ENCODE measurements around the gene ERGIC3.
"Not testable (repeated sequence)": the region's sequence is repeated elsewhere in the genome, so short reads cannot be mapped to it uniquely, and the experiment has no call there.

ERGIC3 gene

DNA sequence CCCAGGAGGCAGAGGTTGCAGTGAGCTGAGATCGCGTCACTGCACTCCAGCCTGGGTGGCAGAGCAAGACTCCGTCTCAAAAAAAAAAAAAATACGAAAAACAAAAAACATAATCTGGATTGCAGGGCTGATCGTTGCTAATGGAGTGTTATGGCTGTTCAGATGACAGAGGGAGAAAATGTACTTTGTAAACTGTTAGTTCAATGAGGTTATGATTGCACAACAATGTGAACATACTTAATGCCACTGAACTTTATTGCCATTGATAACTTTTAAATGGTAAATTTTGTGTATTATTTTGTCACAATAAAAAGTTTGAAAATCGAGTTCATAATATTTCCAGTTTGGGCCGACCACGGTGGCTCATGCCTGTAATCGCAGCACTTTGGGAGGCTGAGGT, 22.9 kb upstream of the ERGIC3 start:
- DNase-seq: no peak

DNA sequence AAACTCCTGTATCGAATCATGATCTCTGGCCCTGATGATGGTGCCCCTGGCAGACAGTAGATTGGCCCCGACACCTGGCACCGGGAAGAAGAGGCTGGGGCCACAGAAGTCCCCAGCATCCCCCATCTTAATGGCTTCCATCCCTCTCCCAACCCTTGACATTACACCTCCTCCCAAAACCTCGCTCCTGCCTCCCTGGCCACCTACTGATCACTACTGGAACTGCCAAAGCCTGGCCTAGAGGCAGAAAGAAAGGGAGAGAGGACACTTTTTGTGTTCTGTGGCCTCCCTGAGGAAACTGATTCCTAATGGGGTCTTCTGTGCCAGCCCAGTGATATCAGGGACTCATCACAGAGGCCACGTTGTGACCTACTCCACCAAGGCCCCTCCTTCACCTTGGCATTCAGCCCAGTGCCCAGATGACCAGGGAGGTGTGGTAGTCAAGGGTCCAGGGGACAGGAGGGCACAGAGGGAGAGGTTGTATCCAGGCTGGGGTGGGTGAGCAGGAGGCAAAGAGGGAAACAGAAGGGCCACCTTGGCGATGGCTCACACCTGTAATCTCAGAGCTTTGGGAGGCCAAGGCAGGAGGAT, 18.5 kb upstream of the ERGIC3 start:
- DNase-seq: no peak

DNA sequence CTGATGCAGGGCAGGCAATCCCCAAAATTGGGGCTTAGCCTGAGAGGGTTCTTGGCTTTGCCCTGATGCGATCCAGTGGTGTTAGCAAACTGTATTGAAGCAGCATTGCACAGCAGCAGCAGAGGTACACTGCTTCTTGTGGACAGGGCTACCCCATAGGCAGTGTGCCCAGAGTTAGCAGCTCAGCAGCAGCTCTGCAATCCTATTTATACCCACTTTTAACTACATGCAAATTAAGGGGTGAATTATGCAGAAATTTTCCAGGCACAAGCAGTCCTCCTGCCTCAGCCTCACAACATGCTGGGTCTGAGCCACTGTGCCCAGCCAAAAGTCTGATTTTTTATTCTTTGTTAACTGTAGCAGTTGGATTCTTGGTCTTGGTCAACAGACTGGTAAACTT, 16.2 kb upstream of the ERGIC3 start:
- no peak for DNase-seq

DNA sequence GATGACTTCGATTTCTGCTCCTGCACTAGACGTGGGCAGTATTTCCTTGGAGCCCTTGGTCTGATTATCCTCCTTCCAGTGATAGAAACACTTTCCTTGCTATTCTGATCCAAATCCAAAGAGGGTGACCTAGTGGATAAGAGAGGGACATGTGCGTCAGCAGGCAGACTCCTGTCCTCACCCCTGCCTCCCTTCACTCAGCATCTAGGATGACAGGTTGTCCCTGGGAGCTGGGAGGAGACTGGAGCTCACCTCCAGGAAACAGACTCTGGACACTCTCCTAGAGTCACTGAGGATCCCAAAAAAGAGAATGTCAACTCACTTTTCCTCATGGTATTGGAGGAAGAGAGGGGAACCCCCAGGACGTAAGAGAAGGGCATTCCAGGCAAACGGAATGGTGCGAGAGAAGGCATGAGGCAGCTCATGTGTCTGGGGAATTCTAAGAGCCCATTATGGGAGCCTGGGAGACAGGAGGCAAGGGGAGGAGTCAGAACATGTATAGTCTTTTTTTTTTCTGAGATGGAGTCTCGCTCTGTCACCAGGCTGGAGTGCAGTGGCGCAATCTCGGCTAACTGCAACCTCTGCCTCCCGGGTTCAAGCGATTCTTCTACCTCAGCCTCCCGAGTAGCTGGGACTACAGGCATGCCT, 14.6 kb upstream of the ERGIC3 start:
- DNase-seq: no peak

DNA sequence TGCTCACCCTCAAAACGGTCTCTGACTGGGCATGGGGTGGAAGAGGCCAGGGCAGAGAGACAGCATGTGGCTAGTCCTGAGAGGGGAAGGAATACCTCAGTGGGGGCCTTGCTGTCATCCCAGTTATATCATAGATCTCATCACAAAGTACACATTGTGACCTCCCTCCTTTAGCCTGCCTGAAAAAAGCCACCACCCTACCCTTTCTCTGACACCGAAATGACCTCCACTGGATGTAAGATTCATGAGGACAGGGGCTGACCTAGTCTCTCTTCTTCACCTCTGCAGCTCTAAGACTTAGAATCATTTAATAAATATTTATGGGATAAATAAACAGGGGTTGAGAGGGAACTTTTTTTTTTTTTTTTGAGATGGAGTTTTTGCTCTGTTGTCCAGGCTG, 12.3 kb upstream of the ERGIC3 start, which contains the start of gene C20orf173:
Gene C20orf173 (minus strand): TSS at position 101 of the 400 bp plus-strand sequence. CDS start 279 bp downstream, outside the sequence.
- no peak for DNase-seq

DNA sequence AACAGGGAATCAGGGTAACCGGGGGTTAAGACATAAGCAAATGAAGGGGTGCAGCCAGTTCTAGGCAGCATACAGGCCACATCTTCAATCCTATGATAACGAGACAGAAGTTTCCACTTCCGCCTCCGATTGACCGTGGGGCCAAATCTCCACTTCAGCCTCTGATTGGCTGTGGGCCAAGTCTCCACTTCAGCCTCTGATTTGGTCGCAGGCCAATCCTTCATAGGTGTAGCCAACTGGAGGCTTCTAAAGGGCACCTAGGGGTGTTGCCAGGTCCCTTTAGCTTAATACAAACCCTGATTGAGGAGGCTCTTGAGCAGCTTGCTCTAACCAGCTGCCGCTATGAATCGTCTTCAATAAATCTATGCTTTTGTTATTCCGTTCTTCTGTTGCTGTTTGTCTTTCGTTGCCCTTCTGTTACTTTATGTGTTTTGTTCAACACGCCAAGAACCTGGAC, 2.1 kb upstream of the ERGIC3 start:
- no peak for DNase-seq

DNA sequence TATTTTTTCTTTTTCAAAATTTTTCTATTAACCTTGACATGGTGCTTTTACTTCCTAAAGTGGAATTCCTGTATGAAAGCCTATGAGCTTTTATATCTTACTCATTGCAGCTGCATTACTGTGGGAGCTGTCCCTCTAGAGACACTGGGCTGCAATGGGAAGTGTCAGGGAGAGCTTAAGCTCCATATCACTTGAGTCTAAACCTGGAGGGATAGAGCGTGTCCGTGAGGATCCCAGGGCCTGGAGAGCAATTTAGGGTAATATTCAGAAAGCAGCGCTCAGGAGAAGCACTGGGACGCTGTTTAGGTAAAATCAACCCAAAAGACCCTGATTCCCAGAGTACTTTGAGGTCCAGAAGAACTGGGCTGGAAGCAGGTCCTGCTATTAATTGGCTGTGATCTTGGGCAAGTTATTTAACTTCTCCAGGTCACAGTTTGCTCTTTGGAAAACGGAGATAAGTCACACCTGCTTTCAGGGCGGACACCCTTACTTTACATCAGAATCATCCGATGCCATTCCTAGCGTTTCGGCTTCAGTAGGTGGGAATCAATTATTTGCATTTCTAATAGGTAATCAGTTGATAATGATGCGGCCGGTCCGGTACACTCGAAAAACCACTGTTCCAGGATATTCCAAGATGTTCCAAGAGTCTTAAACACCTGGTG, 628 bp upstream of the ERGIC3 start:
- no peak for DNase-seq

DNA sequence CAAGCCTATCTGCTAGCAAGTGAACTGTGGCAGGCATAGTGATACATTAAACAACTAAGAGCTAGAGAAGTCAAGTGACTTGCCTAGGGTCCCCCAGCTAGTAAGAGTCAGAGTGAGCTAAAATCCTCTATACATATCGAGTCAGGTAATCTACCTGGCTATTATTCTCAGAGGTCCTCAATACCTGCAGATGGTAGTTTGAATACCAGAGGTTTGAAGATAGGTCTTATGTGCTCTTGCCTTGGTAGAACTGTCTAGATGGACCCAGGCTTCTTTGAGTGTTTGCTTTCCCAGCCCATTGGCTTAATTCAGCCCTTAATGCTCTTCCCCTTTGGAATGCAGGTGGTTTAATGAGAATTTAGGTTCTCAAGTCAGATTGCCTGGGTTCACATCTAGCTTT, 1.1 kb downstream of the ERGIC3 start:
- no peak for DNase-seq

DNA sequence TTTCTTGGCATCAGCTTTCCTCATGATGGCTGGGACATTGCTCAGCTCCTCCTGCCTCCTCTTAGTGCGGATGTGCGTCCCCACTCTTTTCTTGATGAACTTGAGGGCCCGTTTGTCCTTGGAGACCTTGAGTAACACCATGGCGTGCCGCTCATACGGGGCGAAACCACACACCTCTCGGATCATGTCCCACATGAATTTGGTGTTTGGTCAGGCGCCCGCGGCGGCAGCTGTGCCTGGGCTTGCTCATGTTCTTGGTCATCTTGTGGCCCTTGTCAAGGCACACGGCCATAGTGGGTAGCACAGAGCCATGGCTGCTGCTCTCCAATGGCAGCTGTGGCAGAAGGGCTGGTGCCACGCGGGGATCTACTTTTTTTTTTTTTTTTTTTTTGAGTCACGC, 2.6 kb downstream of the ERGIC3 start:
- DNase-seq: no peak

DNA sequence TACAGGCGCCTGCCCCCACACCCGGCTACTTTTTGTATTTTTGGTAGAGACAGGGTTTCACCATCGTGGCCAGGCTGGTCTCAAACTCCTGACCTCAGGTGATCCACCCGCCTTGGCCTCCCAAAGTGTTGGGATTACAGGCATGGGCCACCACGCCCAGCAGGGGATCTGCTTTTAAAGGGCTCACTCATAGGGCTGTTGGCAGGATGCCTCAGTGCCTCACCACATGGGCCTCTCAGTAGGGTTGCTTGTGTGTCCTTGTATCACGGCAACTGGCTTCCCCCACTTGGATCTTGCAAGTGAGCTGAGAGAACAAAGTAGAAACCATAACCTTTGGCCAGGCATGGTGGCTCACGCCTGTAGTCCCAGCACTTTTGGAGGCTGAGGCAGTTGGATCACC, 3.1 kb downstream of the ERGIC3 start:
- DNase-seq: not testable (repeated sequence)

DNA sequence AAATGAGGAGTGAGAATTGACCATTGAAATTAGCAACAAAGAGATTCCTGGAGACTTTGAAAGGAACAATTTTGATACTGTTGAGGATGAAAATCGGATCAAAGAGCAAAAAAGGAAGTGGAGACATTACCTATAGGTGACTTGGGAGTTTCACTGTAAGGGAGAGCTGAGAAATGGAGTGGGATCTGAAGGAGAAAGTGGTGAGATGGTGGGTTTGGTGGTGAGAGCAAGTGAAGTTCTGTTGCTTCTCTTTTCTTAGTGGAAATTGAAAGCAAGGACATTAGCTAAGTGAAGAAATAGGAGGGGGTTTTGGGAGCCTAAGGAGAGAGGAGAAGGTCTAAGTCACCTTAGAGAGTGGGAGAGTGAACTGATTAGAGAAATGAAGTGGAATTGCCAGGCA, 4.2 kb downstream of the ERGIC3 start:
- DNase-seq: no peak

DNA sequence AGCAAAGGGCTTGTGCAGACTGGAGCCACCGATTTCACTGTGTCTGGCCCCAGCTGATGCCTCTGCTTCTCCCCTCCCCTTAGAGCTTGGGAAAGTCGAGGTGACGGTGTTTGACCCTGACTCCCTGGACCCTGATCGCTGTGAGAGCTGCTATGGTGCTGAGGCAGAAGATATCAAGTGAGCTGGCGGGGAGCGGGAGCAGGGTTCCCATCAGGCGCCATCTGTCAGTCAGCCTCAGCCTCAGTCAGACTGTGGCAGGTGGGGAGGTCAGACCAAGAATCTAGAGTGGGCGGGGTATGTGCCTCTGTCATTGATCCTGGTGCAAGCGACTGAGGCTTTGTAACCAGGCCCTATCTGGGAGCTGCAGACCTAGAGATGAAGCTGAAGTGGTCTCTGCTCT, 5.5 kb downstream of the ERGIC3 start:
- no peak for DNase-seq

DNA sequence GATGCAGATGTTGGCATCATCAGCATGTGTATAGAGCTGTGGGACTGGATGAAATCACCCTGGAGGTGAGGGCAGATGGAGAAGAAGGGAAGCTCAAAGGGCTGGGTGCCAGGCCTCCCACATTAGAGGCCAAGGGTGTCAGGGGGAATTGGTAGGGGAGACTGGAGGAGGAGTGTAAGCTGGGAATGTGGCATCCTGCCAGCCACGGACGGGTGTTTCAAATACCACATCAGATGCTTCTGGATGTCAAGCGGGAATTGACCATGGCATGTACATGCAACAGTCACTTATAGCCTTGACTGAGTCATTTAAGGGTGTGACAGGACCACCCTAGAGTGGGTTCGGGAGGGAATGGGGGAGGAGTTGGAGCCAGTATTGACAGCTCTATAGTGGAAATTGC, 9.6 kb downstream of the ERGIC3 start:
- no peak for DNase-seq

DNA sequence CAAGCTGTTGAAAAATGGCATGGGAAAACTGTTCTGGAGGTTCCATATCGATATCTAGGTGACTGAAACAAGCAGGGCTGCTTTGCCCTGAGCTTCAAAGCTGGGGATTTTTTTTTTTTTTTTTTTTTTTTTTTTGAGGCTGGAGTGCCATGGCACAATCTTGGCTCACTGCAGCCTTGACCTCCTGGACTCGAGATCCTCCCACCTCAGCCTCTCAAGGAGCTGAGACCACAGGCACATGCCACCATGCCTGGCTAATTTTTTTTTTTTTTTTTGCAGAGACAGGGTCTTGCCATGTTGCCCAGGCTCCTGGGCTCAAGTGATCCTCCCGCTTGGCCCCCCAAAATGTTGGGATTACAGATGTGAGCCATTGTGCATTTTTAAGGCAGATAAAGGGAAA, 11.0 kb downstream of the ERGIC3 start:
- DNase-seq: no peak

DNA sequence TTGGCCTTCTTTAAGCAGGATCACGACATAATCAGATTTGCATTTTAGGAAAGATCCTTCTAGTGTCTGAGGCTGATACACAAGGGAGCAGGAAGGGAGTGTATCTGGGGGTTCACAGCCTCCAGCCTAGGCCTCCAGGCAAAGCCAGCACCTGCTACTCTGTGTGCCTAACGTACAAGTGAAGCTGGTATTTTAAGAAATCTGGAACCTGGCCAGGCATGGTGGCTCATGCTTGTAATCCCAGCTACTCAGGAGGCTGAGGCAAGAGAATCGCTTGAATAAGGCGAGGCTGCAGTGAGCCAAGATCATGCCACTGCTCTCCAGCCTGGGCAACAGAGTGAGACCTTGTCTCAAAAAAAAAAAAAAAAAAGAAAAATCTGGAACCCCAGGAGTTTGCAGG, 13.6 kb downstream of the ERGIC3 start:
- not testable (repeated sequence) for DNase-seq

DNA sequence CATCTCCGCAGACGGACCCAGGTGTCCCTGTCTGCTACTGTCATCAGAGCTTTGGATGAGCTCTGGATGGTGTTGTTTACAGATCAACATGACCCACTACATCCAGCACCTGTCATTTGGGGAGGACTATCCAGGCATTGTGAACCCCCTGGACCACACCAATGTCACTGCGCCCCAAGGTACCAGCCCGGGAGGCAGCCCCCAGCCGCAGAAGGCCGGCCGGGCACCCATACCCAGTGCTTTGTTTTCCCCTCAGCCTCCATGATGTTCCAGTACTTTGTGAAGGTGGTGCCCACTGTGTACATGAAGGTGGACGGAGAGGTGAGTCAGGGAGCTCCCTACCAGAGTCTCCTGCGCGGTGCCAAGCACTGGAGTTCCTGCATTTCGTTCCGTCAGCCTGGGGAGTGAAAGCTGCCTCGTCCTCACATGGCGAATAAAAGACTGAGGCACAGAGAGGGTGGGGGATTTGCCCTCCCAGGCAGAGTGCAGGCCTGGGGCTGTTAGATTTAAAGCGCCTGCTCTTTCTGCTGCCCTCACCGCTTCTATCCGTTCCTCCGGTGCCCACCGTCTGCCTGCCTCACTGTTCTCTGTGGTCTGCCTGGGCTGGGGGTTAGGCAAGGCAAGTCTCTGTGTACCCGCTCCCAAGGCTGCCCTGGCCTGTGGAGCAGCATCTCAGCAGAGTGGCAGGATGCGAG, 14.2 kb downstream of the ERGIC3 start:
- no peak for DNase-seq

DNA sequence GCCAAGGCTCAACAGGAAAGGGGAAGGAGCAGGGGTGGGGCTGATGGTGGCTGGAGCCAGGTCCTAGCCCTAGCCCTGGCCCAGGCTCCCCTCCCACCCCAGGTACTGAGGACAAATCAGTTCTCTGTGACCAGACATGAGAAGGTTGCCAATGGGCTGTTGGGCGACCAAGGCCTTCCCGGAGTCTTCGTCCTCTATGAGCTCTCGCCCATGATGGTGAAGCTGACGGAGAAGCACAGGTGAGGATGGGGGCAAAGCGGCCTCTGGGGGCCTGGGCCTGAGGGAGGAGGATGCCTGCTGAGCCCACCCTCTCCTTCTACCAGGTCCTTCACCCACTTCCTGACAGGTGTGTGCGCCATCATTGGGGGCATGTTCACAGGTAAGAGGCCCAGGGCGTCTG, 15.0 kb downstream of the ERGIC3 start:
- DNase-seq: no peak

DNA sequence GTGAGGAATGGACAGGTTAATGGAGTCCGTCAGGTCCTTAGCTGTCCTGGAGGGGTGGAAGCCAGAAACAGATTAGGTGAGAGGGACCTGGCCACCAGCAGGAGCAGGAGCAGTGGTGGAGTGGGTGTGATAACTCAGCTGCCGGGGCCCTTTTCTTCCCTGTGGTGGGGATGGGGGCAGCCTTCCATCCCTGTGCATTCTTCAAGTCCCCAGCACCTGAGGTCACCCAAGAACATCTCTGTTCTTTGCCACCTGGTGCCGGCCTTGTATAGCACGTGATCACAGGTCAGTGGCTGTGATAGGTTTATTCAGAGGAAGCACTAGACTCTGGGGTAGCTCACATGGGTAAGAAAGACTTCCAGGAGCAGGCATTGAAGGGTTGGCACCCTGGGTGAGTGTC, 16.6 kb downstream of the ERGIC3 start:
- DNase-seq: no peak

DNA sequence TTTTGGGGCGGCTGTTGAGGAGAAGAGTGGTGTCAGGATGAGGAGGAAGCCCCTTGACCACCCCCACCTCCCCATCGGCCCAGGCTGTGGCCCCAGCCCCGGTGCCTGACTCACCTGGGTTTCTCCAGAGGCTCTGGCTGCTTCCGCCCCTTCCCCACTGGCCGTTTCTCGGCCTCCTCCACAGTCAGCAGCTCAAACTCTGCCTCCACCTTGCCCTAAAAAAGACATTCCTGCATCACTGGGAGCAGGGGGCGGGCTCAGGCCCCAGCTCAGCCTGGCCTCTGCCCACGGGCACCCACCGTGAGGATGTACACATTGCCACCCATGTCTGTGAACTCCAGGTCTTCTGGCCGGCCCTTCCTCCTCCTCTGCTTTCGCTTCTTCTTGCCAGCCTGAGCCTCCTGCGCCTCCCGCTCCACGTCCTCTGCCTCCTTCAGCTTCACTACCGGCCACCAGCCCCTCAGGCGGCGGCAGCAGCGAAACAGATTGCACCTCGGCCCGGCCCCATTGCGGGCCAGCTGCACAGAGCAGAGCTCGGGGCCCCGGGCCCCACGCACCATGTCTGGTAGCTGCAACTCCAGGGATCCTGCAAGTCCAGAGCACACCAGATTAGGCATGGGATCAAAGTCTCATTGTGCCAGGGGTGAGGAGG, 17.3 kb downstream of the ERGIC3 start:
- no peak for DNase-seq

DNA sequence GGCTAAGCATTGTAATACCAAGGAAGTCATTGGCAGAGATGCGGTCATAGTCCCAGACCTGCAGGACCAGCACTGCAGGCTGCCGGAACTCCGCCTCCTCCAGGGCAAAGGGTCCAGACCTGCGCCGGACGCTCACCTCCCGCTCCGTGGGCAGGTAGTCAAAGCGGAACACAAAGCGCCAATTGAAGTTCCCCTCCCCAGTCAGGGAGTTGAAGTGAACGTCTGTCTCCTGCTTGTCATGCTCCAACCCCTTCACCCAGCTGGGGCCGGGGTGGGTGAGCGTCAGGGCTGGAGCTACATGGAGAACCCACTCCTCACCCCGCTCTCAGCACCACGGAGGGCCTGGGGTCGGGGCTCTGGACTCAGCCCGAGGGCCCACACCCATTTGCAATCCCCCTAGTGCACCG, 18.2 kb downstream of the ERGIC3 start:
- no peak for DNase-seq

DNA sequence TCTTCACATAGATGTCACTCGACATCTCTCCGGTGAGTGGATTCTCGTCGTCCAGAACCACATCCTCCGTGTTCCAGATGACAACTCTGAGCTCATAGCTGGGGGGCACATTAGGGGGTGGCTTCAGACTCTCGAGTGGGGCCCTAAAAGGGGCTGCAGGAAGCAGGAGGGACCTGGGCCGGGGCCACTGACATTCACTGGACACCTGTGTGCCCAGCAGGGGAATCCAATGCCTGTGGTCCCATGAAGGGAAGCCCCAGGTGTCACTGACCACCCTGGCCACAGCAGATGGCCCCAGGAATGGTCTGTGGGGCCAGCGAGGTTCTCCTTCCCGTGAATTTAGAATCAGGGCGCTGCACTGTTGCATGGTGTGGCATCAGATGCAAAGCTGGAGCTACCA, 18.7 kb downstream of the ERGIC3 start:
- no peak for DNase-seq

DNA sequence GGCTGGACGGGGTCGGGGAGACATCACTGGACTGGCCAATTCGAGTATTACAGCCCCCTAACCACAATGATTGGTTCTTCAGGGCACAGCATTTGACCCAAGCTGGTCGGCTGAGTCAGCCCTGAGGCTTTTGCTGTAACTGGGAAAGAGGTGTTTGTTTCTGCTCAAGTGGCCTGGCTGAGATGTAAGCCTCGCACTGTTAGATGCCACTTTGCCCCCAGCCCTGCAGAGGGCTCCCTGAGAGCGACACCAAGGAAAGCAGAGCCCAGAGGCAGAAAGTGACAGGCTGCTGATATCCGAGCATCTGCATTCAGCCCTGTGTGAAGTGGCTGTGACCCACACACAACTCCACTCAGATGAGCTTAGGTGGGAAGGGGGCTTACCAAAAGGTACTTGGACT, 19.4 kb downstream of the ERGIC3 start:
- no peak for DNase-seq

DNA sequence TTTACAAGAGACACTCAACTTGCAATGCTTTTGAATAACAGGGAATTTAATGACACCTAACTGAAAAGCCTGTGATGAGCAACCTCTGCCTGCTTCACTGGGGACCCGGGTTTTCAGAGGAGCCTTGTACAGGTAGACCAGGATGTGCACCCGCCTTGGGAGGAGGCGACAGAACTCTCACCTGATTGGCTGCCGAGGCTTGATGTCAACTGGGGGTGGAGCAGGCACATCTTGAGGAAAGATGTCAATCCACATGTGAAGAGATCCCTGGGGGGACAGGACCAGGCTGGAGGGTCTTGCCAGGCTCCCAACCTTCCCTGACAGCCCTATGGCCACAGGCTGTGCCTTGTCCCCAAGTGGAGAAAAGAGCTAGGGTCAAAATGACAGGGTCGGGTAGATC, 19.8 kb downstream of the ERGIC3 start:
- DNase-seq: no peak

Measured in activated CD8-positive, alpha-beta memory T cell treated with anti-CD3 and anti-CD28 coated beads, Interleukin-2, amount 50 U/mL, for 48 hours (primary cell).